GM12878 (cell line): Measurements from ENCODE around the gene LRRC23. TPM values are rescaled to one million over a fixed set of nuclear protein-coding genes. Genes with fewer than 3 reads are reported as not detected.

ENCODE experiments used
- ASH2L ChIP-seq: fragments of 300-600, 200-600 bp; sonication (generic); IDR thresholded peaks from 2 replicates; pipeline ENCODE4 v1.6.1; 2017; ENCODE audit warnings: low read depth, mild to moderate bottlenecking, borderline replicate concordance
- CBFB ChIP-seq: IDR thresholded peaks from 2 replicates; pipeline ENCODE4 v1.6.1; 2016; ENCODE audit warnings: antibody characterized with exemption, low read depth
- EED ChIP-seq: sonication (generic); IDR thresholded peaks from 2 replicates; pipeline ENCODE4 v1.6.1; 2016; ENCODE audit warnings: antibody characterized with exemption, low read depth
- FOS ChIP-seq: IDR thresholded peaks from 3 replicates; pipeline ENCODE4 v1.6.1; 2011; ENCODE audit warnings: borderline replicate concordance; ENCODE audit not compliant: insufficient read length; ENCODE audit errors: extremely low read depth
- GATAD2B ChIP-seq: fragments of 450-650 bp; conservative IDR thresholded peaks from 2 replicates; pipeline ENCODE4 v1.6.1; 2017; ENCODE audit warnings: low read depth, mild to moderate bottlenecking, moderate library complexity
- MTA3 ChIP-seq: IDR thresholded peaks from 2 replicates; pipeline ENCODE4 v1.6.1; 2012; ENCODE audit warnings: low read length, inconsistent platforms, borderline replicate concordance
- MXI1 ChIP-seq: fragments of 150-350 bp; IDR thresholded peaks from 2 replicates; pipeline ENCODE4 v1.6.1; 2011; ENCODE audit warnings: low read depth, mild to moderate bottlenecking, inconsistent platforms, low read length, improper control_type of control experiment
- MYB ChIP-seq: fragments of 150-350 bp; IDR thresholded peaks from 2 replicates; pipeline ENCODE4 v1.6.1; 2014; ENCODE audit warnings: mild to moderate bottlenecking, low read depth, low read length, borderline replicate concordance
- SIN3A ChIP-seq: IDR thresholded peaks from 2 replicates; pipeline ENCODE4 v1.6.1; 2012; ENCODE audit warnings: low read depth, low read length, improper control_type of control experiment
- SMC3 ChIP-seq: IDR thresholded peaks from 2 replicates; pipeline ENCODE4 v1.6.1; 2011; ENCODE audit warnings: low read length, improper control_type of control experiment, borderline replicate concordance
- SREBF2 ChIP-seq: IDR thresholded peaks from 2 replicates; pipeline ENCODE4 v1.6.1; 2012; ENCODE audit warnings: mild to moderate bottlenecking, low read length
- TBL1XR1 ChIP-seq: IDR thresholded peaks from 2 replicates; pipeline ENCODE4 v1.6.1; 2012; ENCODE audit warnings: low read depth, low read length, improper control_type of control experiment
- ZNF24 ChIP-seq: fragments of 450-650 bp; IDR thresholded peaks from 2 replicates; pipeline ENCODE4 v1.6.1; 2017; ENCODE audit warnings: antibody characterized with exemption, mild to moderate bottlenecking
- polyA plus RNA-seq, 11 experiments: library from polyadenylated mRNA; depleted of rRNA in 4 of 11; unstranded in 6 of 11; stranded (reverse) in 5 of 11; fragments of >200 nt; fragmentation: Nextera tagmentation in 4 of 11; fragmentation: Illumina TruSeq in 1 of 11; extraction: Ambion mirVana in 4 of 11; extraction: Trizol in 1 of 11; gene quantifications; 1 replicate in 1 of 11; 2 replicates in 10 of 11; pipeline versions ENCODE4 v1.2.1 to v1.2.3, GENCODE V29; 2011 to 2016; ENCODE audit warnings: inconsistent platforms in 2 of 11, missing spikeins in 2 of 11, low read depth in 1 of 11
- total RNA-seq, 4 experiments: library from RNA; depleted of rRNA in 3 of 4; stranded (reverse); fragments of >200 nt in 3 of 4; fragmentation: Illumina TruSeq in 1 of 4; extraction: Trizol in 1 of 4; gene quantifications; 2 replicates each; pipeline versions ENCODE4 v1.2.1 to v1.2.3, GENCODE V29; 2013 to 2021
- TF ChIP-seq, protein P1 (sequence below): fragments of 150-350 bp; IDR thresholded peaks from 2 replicates; pipeline ENCODE4 v1.6.1; 2016; ENCODE audit warnings: low read depth, low read length
- TF ChIP-seq, protein P2 (sequence below): fragments of 450-650 bp; IDR thresholded peaks from 2 replicates; pipeline ENCODE4 v1.6.1; 2017; ENCODE audit warnings: mild to moderate bottlenecking, low read depth, inconsistent platforms; ENCODE audit not compliant: poor library complexity, severe bottlenecking
- TF ChIP-seq, protein P3 (sequence below): fragments of 450-650 bp; IDR thresholded peaks from 2 replicates; pipeline ENCODE4 v1.6.1; 2016; ENCODE audit warnings: mild to moderate bottlenecking
- TF ChIP-seq, protein P4 (sequence below): fragments of 450-650 bp; formaldehyde crosslinking; IDR thresholded peaks from 2 replicates; pipeline ENCODE4 v1.4.0; 2020; ENCODE audit warnings: mild to moderate bottlenecking, moderate library complexity
- TF ChIP-seq, protein P5 (sequence below): IDR thresholded peaks from 2 replicates; pipeline ENCODE4 v1.6.1; 2011; ENCODE audit warnings: low read depth, mild to moderate bottlenecking, low read length, moderate library complexity, borderline replicate concordance; ENCODE audit errors: extremely low read depth

LRRC23 gene
- total and polyA plus RNA-seq, 10 of the 15 experiments (the other 5 are each of a cell fraction or from before 2014, with no cell fraction given) = 1.4 to 6.9 (median 3.4) TPM

DNA sequence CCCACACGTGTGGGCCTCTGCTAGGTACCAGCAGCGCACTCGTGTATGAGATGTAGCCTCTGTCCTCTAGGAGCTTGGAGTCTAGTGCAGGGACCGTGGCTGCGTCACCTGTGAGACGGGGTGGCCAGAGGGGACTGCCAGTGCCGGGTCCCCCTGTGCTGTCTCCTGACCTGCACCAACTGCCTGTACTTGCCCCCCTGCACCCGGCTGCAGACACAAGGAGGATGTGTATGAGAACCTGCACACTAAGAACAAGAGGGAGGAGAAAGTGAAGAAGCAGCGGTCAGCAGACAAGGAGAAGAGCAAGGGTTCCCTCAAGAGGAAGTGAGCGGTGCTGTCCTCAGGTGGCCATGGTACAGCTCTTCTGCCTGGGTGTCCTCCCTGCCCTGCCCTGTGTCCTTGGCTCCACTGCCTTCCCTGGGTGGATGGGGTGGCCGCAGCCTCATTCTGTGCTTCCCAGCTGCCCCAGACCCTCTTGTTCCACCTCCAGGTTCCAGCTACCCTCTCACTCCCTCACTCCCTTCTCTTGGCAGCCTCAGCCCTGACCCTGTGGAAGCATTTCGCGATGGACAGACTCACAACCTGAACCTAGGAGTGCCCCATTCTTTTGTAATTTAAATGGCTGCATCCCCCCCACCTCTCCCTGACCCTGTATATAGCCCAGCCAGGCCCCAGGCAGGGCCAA, 56.1 kb downstream of the LRRC23 start (continued):
- no peak for TF ChIP-seq FOS
- TF ChIP-seq SMC3 = peak; percentile 64
- TF ChIP-seq, protein P1, sequence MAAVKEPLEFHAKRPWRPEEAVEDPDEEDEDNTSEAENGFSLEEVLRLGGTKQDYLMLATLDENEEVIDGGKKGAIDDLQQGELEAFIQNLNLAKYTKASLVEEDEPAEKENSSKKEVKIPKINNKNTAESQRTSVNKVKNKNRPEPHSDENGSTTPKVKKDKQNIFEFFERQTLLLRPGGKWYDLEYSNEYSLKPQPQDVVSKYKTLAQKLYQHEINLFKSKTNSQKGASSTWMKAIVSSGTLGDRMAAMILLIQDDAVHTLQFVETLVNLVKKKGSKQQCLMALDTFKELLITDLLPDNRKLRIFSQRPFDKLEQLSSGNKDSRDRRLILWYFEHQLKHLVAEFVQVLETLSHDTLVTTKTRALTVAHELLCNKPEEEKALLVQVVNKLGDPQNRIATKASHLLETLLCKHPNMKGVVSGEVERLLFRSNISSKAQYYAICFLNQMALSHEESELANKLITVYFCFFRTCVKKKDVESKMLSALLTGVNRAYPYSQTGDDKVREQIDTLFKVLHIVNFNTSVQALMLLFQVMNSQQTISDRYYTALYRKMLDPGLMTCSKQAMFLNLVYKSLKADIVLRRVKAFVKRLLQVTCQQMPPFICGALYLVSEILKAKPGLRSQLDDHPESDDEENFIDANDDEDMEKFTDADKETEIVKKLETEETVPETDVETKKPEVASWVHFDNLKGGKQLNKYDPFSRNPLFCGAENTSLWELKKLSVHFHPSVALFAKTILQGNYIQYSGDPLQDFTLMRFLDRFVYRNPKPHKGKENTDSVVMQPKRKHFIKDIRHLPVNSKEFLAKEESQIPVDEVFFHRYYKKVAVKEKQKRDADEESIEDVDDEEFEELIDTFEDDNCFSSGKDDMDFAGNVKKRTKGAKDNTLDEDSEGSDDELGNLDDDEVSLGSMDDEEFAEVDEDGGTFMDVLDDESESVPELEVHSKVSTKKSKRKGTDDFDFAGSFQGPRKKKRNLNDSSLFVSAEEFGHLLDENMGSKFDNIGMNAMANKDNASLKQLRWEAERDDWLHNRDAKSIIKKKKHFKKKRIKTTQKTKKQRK = no peak
- no peak for TF ChIP-seq GATAD2B
- TF ChIP-seq, protein P2, sequence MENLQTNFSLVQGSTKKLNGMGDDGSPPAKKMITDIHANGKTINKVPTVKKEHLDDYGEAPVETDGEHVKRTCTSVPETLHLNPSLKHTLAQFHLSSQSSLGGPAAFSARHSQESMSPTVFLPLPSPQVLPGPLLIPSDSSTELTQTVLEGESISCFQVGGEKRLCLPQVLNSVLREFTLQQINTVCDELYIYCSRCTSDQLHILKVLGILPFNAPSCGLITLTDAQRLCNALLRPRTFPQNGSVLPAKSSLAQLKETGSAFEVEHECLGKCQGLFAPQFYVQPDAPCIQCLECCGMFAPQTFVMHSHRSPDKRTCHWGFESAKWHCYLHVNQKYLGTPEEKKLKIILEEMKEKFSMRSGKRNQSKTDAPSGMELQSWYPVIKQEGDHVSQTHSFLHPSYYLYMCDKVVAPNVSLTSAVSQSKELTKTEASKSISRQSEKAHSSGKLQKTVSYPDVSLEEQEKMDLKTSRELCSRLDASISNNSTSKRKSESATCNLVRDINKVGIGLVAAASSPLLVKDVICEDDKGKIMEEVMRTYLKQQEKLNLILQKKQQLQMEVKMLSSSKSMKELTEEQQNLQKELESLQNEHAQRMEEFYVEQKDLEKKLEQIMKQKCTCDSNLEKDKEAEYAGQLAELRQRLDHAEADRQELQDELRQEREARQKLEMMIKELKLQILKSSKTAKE = no peak
- 0 out of 2 replicates have a peak, but pooled peaks have one; percentile 22 for TF ChIP-seq TBL1XR1
- TF ChIP-seq SIN3A = no peak
- no peak for TF ChIP-seq SREBF2
- TF ChIP-seq ZNF24 = no peak
- TF ChIP-seq MXI1 = no peak; the same call in 1 of the 2 replicates
- TF ChIP-seq, protein P3, sequence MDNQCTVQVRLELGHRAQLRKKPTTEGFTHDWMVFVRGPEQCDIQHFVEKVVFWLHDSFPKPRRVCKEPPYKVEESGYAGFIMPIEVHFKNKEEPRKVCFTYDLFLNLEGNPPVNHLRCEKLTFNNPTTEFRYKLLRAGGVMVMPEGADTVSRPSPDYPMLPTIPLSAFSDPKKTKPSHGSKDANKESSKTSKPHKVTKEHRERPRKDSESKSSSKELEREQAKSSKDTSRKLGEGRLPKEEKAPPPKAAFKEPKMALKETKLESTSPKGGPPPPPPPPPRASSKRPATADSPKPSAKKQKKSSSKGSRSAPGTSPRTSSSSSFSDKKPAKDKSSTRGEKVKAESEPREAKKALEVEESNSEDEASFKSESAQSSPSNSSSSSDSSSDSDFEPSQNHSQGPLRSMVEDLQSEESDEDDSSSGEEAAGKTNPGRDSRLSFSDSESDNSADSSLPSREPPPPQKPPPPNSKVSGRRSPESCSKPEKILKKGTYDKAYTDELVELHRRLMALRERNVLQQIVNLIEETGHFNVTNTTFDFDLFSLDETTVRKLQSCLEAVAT = no peak
- TF ChIP-seq MTA3 = no peak
- TF ChIP-seq, protein P4, sequence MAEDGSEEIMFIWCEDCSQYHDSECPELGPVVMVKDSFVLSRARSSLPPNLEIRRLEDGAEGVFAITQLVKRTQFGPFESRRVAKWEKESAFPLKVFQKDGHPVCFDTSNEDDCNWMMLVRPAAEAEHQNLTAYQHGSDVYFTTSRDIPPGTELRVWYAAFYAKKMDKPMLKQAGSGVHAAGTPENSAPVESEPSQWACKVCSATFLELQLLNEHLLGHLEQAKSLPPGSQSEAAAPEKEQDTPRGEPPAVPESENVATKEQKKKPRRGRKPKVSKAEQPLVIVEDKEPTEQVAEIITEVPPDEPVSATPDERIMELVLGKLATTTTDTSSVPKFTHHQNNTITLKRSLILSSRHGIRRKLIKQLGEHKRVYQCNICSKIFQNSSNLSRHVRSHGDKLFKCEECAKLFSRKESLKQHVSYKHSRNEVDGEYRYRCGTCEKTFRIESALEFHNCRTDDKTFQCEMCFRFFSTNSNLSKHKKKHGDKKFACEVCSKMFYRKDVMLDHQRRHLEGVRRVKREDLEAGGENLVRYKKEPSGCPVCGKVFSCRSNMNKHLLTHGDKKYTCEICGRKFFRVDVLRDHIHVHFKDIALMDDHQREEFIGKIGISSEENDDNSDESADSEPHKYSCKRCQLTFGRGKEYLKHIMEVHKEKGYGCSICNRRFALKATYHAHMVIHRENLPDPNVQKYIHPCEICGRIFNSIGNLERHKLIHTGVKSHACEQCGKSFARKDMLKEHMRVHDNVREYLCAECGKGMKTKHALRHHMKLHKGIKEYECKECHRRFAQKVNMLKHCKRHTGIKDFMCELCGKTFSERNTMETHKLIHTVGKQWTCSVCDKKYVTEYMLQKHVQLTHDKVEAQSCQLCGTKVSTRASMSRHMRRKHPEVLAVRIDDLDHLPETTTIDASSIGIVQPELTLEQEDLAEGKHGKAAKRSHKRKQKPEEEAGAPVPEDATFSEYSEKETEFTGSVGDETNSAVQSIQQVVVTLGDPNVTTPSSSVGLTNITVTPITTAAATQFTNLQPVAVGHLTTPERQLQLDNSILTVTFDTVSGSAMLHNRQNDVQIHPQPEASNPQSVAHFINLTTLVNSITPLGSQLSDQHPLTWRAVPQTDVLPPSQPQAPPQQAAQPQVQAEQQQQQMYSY (CRISPR knock-in tag) = no peak
- TF ChIP-seq CBFB = no peak; the same call in 1 of the 2 replicates
- TF ChIP-seq, protein P5, sequence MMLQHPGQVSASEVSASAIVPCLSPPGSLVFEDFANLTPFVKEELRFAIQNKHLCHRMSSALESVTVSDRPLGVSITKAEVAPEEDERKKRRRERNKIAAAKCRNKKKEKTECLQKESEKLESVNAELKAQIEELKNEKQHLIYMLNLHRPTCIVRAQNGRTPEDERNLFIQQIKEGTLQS = no peak
- peak; percentile 58; the same call in 1 of the 2 replicates for TF ChIP-seq EED
- no peak for TF ChIP-seq ASH2L
- TF ChIP-seq MYB = no peak
